Activated T-cell treated with anti-CD3 and anti-CD28 coated beads, Interleukin-2, amount 50 U/mL, for 48 hours (primary cell): ENCODE measurements around the gene PLXND1.
"Not testable (repeated sequence)": the region's sequence is repeated elsewhere in the genome, so short reads cannot be mapped to it uniquely, and the experiment has no call there.

Experiments
- DNase-seq, 2 experiments: peaks; one replicate each; pipeline ENCODE4 v3.0.0-alpha.2; 2020

PLXND1 gene

DNA sequence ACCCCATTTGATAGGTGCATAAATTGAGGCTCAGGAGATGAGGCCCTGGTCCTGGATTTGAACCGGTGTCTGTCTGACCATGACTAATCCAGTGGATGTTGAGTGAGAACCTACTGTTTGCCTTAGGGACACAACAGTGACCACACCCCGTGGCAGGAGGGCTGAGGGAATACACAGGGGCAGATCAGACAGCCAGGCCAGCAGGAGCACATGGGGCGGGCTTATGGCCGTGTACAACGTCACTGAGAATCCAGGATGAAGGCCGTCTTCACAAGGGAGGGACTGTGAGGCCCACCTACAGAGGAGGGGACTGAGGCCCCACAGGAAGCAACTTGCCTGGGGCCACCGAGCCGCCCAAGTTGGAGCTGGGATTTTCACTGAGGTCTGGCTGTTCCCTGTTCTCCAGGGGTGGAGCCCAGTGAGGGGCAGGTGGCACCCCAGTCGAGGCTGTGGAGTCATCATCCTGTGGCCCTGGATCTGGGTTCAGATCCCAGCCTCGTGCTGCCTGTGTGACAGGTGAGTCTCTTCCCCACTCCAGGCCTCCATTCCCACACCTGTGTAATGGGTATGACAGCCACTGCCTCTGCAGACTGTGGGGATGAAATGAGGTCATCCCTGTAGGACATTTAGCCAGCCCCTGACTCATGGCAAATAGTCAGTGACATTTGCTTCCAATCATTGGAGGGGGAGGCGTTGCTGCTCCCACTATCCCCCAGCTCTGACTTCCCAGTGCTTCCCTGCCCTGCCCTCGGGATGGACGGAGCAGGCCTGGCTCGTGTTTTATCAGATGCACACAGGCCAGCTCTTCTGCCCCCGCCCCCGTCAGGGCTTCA, 6.3 kb upstream of the PLXND1 start:
- no peak for DNase-seq

DNA sequence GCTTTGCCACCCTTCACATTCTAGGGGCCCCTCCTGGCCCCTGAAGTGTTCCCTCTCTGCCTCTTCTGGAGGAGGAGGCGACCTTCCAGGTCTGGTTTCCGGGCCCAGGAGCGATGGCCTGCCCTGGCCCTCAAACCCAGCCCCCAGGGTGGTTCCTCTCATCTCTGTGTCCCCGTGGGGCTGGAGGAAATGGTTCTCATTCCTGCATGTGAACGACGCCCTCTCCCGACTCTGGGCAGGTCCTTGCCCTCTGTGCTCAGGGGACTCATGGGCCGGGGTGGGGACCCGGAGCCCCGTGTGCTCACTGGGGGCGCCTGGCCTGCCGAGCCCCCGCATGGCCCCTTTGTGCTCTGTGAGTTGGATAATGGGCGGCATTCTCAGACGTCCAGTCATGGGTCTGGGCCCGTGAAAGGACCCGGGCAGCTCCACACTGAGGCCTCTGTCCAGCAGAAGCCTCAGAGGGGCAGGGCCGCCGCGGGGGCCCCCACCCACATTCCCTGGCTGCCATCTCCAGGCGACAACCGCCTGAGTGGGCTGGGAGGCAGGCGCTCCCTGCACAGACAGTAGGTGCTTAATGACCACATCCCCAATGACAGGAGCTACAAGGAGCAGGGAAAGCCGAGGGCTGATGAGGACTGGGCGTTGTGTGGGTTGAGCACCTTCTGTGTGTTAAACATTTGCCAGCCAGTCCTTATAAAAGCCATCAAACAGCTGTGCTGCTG, 5.5 kb upstream of the PLXND1 start:
- DNase-seq: no peak

DNA sequence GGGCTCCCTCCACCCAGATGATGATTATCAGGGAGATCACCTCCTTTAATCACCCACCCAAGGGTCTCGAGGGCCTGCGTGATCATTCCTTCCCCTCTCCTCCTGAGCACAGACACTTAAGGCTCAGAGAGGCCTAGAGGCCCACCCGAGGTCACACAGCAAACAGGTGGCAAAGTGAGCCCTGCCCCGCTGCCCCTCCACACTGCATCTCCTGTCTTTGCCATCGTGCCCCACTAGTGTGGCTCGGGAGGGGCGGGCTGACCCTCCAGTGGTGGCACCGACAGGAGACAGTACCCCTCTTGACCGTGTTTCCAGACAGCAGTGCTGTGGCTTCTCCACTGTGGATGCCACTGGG, 4.9 kb upstream of the PLXND1 start:
- DNase-seq: no peak

DNA sequence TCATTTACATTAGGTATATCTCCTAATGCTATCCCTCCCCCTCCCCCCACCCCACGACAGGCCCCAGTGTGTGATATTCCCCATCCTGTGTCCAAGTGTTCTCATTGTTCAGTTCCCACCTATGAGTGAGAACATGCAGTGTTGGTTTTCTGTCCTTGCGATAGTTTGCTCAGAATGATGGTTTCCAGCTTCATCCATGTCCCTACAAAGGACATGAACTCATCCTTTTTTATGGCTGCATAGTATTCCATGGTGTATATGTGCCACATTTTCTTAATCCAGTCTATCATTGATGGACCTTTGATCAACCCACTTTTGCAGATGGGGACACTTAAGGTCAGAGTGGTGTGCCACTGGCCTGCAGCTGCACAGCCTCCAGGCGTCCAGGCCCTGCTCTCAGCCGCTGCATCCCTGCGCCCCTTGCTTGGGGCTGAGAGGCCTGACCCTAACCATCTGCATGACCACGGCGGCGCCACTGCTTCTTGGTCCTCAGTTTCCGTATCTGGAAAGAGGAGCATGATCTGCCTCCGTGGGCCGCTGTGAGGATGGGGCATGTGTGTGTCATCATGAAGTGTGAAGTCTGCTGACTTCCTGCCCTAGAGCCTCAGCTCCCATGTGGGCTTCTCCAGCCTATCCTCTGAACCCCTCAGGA, 4.4 kb upstream of the PLXND1 start:
- DNase-seq: not testable (repeated sequence)

DNA sequence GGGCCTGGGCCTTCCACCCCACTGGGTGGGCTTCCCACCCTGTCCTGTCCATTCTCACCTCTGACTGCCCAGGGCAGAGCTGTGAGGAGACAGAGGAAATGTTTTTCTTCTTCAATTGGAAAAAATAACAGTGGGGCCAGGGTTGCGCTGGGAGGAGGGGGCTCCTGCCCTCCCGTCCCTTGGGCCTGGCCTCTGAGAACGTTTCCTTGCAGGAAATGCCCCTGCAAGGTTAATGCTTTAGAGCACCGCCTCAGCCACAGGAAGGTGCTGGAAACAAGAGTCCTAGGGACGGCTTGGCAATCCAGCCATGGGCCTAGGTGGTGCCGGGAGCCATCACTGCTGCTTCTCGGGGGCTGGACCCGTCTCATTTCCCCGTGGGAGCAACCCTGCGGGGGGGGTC, 3.8 kb upstream of the PLXND1 start:
- DNase-seq: no peak

DNA sequence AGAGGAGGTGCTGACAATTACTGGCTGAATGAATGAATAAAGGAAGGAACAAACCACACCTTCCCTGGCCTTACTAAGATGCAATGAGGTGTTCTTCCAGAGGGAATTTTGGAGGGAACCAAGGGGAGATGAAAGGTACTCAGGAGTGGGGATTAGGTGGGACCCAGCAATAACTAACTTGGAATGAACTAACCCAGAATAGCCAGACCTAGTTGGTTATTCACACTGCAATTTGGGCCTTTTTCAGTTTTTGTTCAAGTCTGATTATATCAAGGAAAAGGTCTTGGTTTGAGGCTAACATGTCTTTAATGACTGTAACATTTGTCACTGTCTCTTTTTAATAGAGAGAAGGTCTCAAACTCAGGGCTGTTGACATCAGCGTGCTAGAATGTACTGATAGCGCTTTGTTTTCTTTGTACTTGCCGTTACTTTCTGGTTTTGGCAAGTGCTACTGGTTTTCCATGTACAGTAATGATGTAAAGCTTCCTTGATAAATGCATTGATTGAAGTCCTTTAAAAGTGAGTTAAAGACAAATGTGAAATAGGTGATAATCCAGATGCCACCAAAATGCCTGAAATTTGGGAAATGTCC, 3.2 kb upstream of the PLXND1 start:
- no peak for DNase-seq

DNA sequence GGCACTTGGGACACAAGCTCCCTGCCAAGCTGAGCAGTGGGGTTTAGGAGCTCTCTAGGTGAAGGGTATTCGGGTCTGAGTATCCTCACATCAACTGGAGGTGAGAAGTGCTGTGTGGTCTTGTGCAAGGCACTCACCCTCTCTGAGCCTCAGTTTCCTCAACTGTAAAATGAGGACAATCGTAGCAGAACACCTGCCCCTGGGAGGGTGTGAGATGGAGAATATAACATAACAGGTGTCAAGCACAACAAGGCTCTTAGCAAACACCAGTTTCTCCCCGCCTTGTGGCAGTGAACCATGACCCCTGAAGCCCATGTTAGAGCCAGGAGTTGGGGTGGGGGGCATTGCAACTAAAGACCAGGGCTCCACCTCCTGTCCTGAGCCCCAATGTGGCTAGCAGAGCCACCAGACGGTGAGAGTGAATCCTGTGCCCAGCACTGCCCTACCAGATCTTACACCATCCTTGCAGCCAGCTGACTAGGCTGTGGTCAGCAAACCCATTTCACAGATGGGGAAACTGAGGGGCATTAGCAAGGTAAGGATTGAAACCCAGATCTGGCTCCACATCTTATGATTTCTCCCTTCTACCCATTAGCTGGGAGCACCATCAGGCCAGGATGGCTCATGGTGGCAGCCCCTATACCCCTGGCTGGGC, 2.6 kb upstream of the PLXND1 start:
- no peak for DNase-seq

DNA sequence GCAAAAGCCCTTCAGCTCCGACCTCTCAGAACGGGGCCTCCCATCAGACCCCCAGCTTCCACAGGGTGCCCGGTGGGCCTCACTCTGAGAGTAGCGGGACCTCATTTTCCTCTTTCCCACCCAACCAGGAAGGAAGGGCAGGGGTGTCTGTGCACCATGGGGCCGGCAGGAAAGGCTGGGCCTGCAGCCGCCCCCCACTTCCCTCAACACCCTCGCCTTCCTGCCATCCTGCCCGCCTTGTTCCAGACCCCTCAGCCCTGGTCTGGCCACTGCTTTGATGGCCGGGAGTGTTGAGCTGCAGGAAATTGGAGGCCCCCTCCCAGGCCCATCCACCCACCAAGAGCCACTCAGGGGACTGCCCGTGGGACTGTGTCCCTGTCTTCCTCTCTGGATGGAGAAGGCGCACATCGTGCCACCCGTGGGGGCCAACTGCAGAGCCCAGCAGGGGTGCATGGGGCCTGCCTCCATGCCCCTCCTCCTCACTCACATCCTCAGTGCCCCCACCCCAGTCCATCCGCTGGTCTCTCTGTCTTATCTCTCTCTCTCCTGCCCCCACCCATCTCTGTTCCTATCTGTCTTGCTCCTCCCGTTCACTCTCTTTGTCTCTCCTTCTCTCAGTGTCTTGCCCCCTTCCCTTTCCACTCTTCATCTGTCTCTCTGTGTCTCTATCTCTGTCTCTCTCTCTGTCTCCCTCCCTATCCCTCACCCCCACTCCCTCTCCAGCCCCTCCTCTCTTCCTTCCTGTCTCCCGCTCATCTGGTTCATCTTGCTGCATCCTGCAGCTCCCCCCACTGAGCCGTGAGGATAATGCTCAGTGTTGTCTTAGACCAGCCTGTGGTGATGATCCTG, 1.8 kb upstream of the PLXND1 start:
- no peak for DNase-seq

DNA sequence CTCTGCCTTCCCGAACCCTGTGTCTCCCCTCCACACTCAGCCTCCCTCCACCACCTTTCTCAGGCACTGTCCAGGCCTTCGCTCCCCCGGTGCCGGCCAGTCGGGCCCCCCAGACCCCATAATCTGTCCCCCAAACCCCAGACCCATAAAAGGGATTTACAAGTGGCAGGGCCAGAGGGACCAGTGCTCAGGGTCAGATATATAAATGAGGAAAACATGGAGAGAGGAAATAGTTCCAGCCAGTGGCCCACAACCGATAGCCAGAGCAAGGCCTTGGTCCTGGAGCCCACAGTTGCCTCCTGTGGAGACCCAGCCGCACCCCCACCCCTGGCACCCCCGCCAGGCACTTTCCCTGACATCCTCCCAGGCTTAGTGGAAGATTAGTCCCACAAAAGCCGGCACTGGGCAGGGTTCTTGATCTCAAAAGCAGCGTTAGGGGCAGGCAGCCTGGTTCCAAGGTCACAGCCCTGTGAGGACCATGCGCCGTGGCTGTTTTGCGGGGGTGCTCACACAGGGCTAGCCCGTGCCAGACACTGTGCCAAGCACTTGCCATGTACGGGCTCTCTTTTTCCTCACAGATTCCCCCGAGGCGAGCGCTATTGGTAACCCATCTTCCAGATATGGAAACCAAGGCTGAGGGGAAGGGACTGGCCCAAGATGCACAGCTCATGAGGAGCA, 1.1 kb upstream of the PLXND1 start:
- no peak for DNase-seq

DNA sequence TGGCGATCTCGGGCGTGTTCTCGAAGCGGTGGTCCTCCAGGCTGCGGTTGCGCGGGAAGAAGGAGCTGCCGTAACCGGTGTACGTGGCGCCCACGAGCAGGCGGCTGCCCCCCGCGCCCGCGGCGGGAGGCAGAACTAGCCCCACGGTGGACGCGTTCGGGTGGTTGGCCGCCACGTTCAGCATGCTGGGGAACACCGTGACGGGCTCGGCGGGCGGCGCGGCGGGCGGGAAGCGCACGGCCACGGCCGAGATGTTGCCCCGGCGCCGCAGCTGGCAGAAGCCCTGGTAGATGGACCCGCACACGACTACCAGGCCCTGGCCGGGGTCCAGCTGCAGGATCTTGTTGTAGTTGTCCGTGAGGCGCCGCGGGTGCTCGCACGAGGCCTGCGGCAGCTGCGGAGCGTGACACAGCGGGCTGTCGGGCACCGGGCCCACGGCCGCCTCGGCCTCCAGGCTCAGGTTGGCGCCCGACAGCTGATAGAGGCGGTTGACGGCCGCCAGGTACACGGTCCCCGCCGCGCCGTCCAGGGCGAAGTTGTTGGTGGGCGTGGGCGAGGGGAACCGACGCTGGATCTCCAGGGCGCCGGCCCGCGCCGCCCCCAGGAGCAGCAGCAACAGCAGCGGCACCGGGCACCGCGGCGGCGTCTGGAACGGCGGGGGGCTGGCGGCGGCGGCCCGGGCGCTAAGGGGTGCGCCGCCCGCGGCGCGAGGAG, 397 bp downstream of the PLXND1 start:
- DNase-seq: peak in 1 of 2 experiments; percentile 47

DNA sequence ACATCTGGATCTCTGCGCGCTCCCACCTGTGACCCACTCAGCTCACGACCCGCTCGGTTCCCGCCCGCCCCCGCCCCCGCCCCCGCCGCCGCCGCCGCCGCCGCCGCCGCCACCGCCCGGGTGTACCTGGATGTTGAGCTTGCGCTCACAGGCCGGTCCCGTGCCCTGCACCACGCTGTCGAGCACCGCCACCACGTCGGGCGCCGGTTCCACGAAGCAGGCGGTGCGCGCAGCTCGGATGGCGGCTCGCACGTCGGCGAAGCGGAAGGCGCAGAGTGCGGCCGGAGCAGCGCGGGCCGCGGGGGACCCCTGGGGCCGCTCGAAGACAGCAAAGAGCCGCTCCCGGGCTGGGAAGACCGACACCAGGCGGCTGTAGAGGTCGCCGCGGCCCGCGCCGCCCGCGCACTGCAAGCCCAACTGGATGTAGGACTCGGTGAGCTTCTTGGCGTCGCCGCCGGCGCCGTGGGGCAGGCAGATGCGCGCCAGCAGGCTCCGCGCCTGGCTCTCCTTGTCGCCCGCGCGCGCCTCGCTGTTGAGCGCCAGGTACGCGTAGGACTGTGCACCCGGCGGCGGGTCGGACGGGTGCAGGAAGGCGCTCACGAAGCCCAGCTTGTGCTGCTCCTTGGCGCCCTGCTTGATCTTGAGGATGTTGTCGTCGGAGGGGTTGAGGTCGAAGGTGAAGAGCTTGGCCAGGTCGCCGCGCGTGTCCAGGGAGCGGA, 1.1 kb downstream of the PLXND1 start:
- DNase-seq: peak; percentile 61 to 68

DNA sequence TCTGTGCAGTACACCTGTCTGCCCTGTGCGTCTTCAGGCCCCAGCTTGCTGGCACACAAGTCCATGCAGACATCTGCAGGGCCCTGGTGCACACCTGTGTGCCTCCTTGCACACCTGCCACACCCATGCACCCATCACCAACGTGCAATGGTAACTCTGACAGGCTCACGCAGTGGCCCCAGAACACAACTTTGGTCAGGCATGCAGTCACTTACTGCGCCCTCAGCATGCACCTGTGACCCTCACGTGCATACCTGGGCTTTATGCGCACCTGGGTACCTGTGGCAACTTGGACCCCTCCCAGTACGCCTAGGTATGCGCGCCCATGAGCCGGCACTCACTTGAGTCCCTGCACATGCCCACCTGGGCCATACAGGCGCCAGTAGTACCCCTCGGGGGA, 1.7 kb downstream of the PLXND1 start:
- no peak for DNase-seq

DNA sequence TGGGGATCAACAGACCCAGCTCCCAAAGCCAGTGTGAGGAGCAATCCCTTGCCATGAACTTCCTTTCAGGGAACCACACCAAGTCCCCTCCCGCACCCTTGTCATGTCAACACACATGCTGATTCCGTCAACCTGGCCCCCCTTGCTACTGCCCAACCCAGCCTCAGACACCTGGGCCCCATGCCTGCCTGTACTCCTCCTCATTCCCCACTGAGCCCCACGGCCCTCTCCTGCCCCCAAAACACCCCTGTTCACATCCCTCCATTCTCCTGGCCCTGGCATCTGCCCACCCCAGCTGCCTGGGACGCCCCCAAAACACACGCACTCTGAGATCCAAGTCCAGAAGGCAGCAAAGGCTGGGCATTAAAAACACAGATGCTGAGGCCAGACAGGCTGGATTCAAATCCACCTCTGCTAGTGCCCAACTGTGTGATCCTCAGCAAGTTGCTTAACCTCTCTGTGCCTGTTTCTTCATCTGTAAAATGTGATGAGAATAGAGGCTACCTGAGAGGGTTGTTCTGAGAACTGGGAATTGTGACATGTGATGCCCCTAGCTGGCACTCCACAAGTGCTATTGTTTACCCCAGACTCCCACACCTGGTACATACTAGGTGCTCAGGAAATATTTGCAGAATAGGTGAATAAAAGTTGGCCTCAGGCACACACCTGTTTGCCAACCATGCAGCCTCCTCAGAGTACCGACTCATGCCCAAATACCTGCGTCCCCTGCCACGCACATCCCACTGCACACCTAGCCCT, 2.3 kb downstream of the PLXND1 start:
- no peak for DNase-seq

DNA sequence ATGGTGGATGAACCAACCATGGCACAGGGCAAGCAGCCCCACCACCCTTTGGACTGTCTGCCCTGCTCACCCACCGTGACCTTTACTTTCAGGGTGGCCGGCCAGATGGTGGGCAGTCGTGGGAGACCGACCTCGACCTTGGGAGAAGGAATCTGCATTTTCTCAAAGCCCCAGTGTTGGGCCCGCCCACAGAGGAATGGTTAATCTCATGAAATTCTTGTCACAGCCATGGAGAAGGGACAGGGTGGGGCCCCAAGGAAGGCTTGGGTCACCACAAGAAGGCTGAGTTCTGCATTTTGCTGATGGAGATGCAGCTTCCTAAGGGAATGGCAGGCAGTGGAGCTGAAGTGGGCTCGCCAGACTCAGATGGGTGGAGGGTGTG, 2.9 kb downstream of the PLXND1 start:
- DNase-seq: no peak

DNA sequence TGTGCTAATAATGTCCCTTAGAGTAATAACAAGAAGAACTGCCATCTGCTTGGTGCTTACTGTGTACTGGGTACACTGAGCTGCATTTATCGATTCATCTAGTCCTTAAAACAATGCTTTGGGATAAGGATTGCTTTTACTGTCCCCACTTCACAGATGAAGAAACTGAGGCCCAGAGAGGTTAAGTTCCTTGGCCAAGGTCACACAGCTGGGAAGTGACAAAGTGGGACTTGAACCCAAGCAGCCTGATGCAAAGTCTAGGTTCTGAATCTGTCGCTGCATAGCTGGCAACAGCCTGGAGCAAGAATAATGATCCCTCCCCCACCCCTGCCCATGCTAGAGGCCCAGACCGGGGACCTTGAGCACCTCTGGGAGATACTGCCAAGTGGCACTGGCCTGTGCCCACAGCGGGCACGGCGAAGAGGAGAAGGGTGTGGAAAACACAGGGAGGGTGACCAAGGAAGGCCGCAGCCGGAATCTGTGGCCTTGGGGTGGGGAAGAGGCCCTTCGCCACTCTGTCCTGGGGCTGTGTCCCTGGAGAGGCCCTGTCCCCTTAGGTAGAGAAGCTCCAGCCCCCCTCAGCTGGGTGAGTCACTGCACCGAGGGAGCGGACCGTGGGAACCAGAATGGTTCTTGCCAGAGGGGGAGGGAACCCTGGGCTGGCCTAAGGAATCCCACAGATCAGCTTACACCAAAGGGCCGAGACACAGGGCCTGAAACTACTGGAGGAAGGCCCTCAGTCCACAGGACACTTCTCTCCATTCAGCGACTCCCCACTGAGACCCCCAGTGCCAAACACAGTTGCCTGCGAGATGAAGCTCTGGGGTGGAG, 3.5 kb downstream of the PLXND1 start:
- DNase-seq: no peak

DNA sequence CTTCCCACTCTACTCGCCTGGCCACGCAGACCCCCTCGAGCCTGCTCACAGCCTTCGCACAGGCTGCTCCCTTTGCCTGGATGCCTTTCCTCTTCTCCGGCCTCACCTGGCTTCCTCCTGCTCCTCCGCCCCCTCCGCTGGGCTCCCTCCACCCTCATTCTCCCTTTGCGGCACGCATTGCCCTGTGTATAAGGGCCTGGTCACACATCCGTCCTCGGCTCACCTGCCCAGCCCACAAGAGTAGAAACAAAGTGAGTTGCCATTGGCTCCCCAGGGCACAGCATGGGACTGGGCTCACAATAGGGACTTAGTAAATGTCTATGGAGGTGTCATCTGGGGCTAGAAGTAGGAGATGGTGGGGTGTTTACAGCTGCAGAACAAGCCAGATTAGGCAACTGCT, 4.2 kb downstream of the PLXND1 start:
- no peak for DNase-seq

DNA sequence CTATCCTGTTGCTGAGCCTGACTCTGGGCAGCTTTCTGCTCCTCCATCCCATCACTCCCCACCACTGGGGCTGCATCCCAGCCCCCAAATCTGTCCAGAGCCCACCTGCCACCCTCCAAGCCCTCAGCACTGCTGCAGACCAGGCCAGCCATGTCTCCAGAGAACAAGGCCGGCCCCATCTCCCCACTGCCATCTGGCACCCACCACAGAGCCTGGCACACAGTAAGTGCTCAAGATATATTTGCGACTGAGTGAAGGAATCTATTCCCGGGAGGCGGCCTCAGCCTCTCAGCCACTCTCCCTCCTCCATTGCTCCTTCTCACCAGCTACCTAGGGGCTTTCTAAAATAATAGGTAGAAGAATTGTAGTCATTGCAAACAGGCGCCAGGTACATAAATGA, 4.8 kb downstream of the PLXND1 start:
- DNase-seq: no peak

DNA sequence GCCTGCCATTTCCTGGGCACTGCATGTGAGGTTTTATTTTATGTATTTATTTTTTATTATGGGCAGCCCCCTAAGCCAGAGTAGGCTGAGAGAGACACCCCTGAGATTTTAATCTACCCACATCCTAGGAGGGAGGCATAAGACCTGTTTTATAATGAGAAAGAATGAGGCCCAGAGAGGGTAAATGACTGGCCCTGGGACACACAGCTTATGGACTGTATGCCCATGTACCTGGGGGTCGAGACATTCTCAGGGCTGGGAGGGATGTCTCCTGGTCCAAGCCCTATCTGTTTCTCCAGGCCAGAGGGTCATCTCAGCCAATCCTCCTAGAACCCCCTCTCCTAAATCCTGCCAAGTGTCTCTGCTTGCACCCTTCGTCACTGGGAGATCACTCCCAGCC, 6.1 kb downstream of the PLXND1 start:
- DNase-seq: no peak
